PC-9 (cell line): ENCODE measurements around the gene LRP3.

Source experiments
- EZH2 ChIP-seq: fragments of 200-600 bp; sonication (generic); IDR thresholded peaks from 2 replicates; pipeline ENCODE4 v1.8.0; 2017; ENCODE audit warnings: antibody characterized with exemption, low read depth
- TF ChIP-seq, protein P1 (sequence below): fragments of 200-600 bp; sonication (generic); conservative IDR thresholded peaks from 2 replicates; pipeline ENCODE4 v1.6.1; 2017; ENCODE audit warnings: mixed run types, antibody characterized with exemption, mild to moderate bottlenecking, moderate library complexity

DNA sequence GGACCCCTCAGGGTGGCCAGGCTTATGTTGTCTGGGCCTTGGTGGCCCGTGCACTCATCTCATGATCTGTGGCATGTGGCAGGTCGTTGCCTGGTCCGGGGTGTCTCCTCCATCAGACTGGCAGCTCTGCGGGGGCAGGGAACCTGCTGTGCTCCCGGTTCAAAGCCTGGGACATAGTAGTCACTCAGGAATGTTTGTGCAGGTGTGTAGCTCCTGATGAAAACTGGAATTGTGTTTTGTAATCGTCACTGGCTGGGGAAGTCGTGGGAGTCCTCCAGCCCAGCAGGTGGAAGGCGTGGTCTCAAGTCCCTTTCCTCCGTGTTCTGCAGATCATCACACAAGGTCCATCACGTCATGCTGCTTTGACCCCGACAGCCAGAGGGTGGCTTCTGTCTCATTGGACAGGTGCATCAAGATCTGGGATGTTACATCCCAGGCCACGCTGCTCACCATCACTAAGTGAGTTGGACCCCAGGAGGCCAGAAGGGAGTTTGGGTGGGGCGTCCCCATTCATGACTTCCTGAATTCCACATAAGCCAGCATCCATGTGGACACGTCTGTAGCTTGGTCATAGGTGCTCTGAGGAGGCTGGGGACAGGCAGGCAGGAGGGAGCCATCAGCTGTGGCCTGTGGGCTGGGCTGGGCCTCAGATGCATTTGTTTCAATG lies 43.1 kb upstream of the LRP3 start:
- TF ChIP-seq, protein P1, sequence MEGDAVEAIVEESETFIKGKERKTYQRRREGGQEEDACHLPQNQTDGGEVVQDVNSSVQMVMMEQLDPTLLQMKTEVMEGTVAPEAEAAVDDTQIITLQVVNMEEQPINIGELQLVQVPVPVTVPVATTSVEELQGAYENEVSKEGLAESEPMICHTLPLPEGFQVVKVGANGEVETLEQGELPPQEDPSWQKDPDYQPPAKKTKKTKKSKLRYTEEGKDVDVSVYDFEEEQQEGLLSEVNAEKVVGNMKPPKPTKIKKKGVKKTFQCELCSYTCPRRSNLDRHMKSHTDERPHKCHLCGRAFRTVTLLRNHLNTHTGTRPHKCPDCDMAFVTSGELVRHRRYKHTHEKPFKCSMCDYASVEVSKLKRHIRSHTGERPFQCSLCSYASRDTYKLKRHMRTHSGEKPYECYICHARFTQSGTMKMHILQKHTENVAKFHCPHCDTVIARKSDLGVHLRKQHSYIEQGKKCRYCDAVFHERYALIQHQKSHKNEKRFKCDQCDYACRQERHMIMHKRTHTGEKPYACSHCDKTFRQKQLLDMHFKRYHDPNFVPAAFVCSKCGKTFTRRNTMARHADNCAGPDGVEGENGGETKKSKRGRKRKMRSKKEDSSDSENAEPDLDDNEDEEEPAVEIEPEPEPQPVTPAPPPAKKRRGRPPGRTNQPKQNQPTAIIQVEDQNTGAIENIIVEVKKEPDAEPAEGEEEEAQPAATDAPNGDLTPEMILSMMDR: no peak
- TF ChIP-seq EZH2: no peak
